ENCODE data around the gene ANKZF1. TPM values are rescaled to one million over a fixed set of nuclear protein-coding genes. Genes with fewer than 3 reads are reported as not detected.

ANKZF1 gene
- total RNA-seq, 1 donor from 2014 or later, result 38.0 TPM

- Mint-ChIP-seq H3K27me3 (ENCODE audit: low read depth) (no peaks in the 10 kb centered on the region), H3K36me3 (ENCODE audit: low read depth) (peaks cover 14% of the 10 kb centered on the region), H3K4me1 (ENCODE audit: low read depth) (peaks cover 28% of the 10 kb centered on the region), H3K27ac (ENCODE audit: unreplicated experiment) (peak overlapping the region; percentile 45), H3K4me3 (ENCODE audit: unreplicated experiment) (peak overlapping the region; percentile 84), H3K9me3 (ENCODE audit: low read depth) (no peaks in the 10 kb centered on the region)
- no peak for DNase-seq (ENCODE audit: low spot score)
- TF ChIP-seq CTCF (IDR thresholded peaks at IDR 0.05), result no peak
These were observed 9.6 kb upstream of the ANKZF1 start for GRCh38 chr2:219219784-219220532.

GRCh38 chr2:219220652-219221402, 8.8 kb upstream of the ANKZF1 start:
- no peak for DNase-seq (ENCODE audit: low spot score)
- TF ChIP-seq CTCF (IDR thresholded peaks at IDR 0.05), result no peak
- H3K4me1 Mint-ChIP-seq (ENCODE audit: low read depth), result peaks cover 28% of the 10 kb centered on the region
- H3K27ac Mint-ChIP-seq (ENCODE audit: unreplicated experiment), result no peak overlapping the region
- H3K27me3 Mint-ChIP-seq (ENCODE audit: low read depth), result no peaks in the 10 kb centered on the region
- H3K36me3 Mint-ChIP-seq (ENCODE audit: low read depth), result peaks cover 18% of the 10 kb centered on the region
- no peaks in the 10 kb centered on the region for H3K9me3 Mint-ChIP-seq (ENCODE audit: low read depth)
- H3K4me3 Mint-ChIP-seq (ENCODE audit: unreplicated experiment), result no peak overlapping the region

GRCh38 chr2:219221957-219222518, 7.6 kb upstream of the ANKZF1 start:
- Mint-ChIP-seq H3K4me3 (ENCODE audit: unreplicated experiment) (no peak overlapping the region), H3K27ac (ENCODE audit: unreplicated experiment) (no peak overlapping the region), H3K4me1 (ENCODE audit: low read depth) (peaks cover 26% of the 10 kb centered on the region), H3K9me3 (ENCODE audit: low read depth) (no peaks in the 10 kb centered on the region), H3K27me3 (ENCODE audit: low read depth) (no peaks in the 10 kb centered on the region), H3K36me3 (ENCODE audit: low read depth) (peaks cover 21% of the 10 kb centered on the region)
- TF ChIP-seq CTCF (IDR thresholded peaks at IDR 0.05), result no peak
- DNase-seq (ENCODE audit: low spot score), result no peak

GRCh38 chr2:219223831-219224610, 5.6 kb upstream of the ANKZF1 start:
- Mint-ChIP-seq H3K9me3 (ENCODE audit: low read depth) (no peaks in the 10 kb centered on the region), H3K36me3 (ENCODE audit: low read depth) (peaks cover 21% of the 10 kb centered on the region), H3K27ac (ENCODE audit: unreplicated experiment) (no peak overlapping the region), H3K27me3 (ENCODE audit: low read depth) (no peaks in the 10 kb centered on the region), H3K4me3 (ENCODE audit: unreplicated experiment) (no peak overlapping the region), H3K4me1 (ENCODE audit: low read depth) (peaks cover 35% of the 10 kb centered on the region)
- DNase-seq (ENCODE audit: low spot score), result no peak
- TF ChIP-seq CTCF (IDR thresholded peaks at IDR 0.05), result no peak

- no peak for DNase-seq (ENCODE audit: low spot score)
- peaks cover 21% of the 10 kb centered on the region for H3K36me3 Mint-ChIP-seq (ENCODE audit: low read depth)
- H3K4me3 Mint-ChIP-seq (ENCODE audit: unreplicated experiment), result no peak overlapping the region
- H3K4me1 Mint-ChIP-seq (ENCODE audit: low read depth), result peaks cover 24% of the 10 kb centered on the region
- no peak for TF ChIP-seq CTCF (IDR thresholded peaks at IDR 0.05)
- no peak overlapping the region for H3K27ac Mint-ChIP-seq (ENCODE audit: unreplicated experiment)
- H3K9me3 Mint-ChIP-seq (ENCODE audit: low read depth), result no peaks in the 10 kb centered on the region
- H3K27me3 Mint-ChIP-seq (ENCODE audit: low read depth), result no peaks in the 10 kb centered on the region
These were observed 4.3 kb upstream of the ANKZF1 start for GRCh38 chr2:219225350-219225749.

All from chondrocyte (in vitro differentiated cells).